OCI-LY3 (cell line): ENCODE data around the gene SIN3B.

Experiments
- CTCF ChIP-seq: fragments of 200-600, 300-600 bp; sonication (generic); IDR thresholded peaks from 2 replicates; pipeline ENCODE4 v1.5.1; 2014; ENCODE audit warnings: antibody characterized with exemption, low read length, low read depth
- EZH2phosphoT487 ChIP-seq: fragments of 200-600 bp; shearing (Covaris generic); IDR thresholded peaks from 2 replicates; pipeline ENCODE4 v1.6.1; 2018; ENCODE audit warnings: antibody characterized with exemption, mixed run types, low read depth

DNA sequence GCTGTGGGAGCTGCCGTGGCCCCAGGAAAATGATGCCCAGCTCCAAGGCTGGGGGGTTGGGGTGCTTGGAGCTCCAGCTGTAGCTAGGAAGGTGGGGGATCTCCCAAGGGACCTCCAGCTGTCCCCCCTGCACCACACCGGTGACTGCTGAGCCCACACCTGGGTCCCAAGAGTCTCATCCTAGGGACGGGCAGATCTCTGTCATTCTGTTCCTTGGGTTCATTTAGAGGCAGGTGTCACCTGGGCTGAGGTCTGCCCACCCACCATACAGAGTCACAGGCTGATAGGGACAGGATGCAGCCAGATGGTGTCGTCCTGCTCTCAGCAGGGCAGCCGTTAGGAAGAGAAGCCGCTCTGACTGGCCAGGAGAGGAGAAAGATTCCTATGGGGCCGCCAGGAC, 64.9 kb downstream of the SIN3B start:
- no peak for TF ChIP-seq CTCF
- no peak for TF ChIP-seq EZH2phosphoT487
